HG03064 (cell line): ENCODE measurements around the gene ZSCAN5A.
"Not testable (repeated sequence)": the region's sequence is repeated elsewhere in the genome, so short reads cannot be mapped to it uniquely, and the experiment has no call there.

Source experiments
- ATAC-seq: cut with Tn5 transposase; IDR thresholded peaks from one replicate; pipeline ENCODE4 v1.9.1; 2021; ENCODE audit warnings: low read depth; ENCODE audit not compliant: unreplicated experiment

Gene ZSCAN5A

GRCh38 chr19:56314381-56315076 is at the start of gene ZSCAN5A:
TSS of gene ZSCAN5A (minus strand) at chr19:56314839. CDS start at chr19:56225046, 89,793 bp downstream.
- ATAC-seq: peak; percentile 72

GRCh38 chr19:56360841-56361240 is 46.2 kb upstream of the ZSCAN5A start:
- no peak for ATAC-seq

GRCh38 chr19:56356944-56357343 is 42.3 kb upstream of the ZSCAN5A start:
- ATAC-seq: no peak

GRCh38 chr19:56355517-56355916 is 40.9 kb upstream of the ZSCAN5A start:
- ATAC-seq: no peak

GRCh38 chr19:56351208-56351607 is 36.6 kb upstream of the ZSCAN5A start:
- no peak for ATAC-seq

- ATAC-seq: no peak
Observed at GRCh38 chr19:56350416-56351045, 35.9 kb upstream of the ZSCAN5A start.

GRCh38 chr19:56348289-56348877 is 33.7 kb upstream of the ZSCAN5A start:
- ATAC-seq: no peak

GRCh38 chr19:56347163-56347778 is 32.6 kb upstream of the ZSCAN5A start:
- ATAC-seq: no peak

GRCh38 chr19:56341948-56342347 is 27.3 kb upstream of the ZSCAN5A start:
- ATAC-seq: no peak

- ATAC-seq: not testable (repeated sequence)
Observed at GRCh38 chr19:56339031-56339430, 24.4 kb upstream of the ZSCAN5A start.

- ATAC-seq: not testable (repeated sequence)
Observed at GRCh38 chr19:56337077-56337476, 22.4 kb upstream of the ZSCAN5A start.

GRCh38 chr19:56335371-56335770 is 20.7 kb upstream of the ZSCAN5A start:
- ATAC-seq: not testable (repeated sequence)

- ATAC-seq: no peak
Observed at GRCh38 chr19:56333506-56333905, 18.9 kb upstream of the ZSCAN5A start.

GRCh38 chr19:56332695-56333094 is 18.1 kb upstream of the ZSCAN5A start:
- no peak for ATAC-seq

GRCh38 chr19:56324436-56324835 is 9.8 kb upstream of the ZSCAN5A start:
- no peak for ATAC-seq

- no peak for ATAC-seq
Observed at GRCh38 chr19:56321989-56322440, 7.4 kb upstream of the ZSCAN5A start.

GRCh38 chr19:56321254-56321988 is 6.8 kb upstream of the ZSCAN5A start:
- ATAC-seq: no peak

- no peak for ATAC-seq
Observed at GRCh38 chr19:56319991-56320390, 5.4 kb upstream of the ZSCAN5A start.

- no peak for ATAC-seq
Observed at GRCh38 chr19:56317749-56318148, 3.1 kb upstream of the ZSCAN5A start.

- ATAC-seq: no peak
Observed at GRCh38 chr19:56316728-56317127, 2.1 kb upstream of the ZSCAN5A start.
